HepG2 (cell line): ENCODE data around the gene SSTR5. TPM values are rescaled to one million over a fixed set of nuclear protein-coding genes. Genes with fewer than 3 reads are reported as not detected.

Source experiments
- CENPBD1 ChIP-seq: sonication (generic); formaldehyde crosslinking; IDR thresholded peaks from 2 replicates; pipeline ENCODE4 v1.8.0; 2022; ENCODE audit warnings: missing genetic modification reagents, low read depth, mild to moderate bottlenecking, borderline replicate concordance
- KIAA2018 ChIP-seq: sonication (generic); formaldehyde crosslinking; IDR thresholded peaks from 2 replicates; pipeline ENCODE4 v1.5.0; 2020; ENCODE audit warnings: mild to moderate bottlenecking, missing genetic modification reagents, borderline replicate concordance
- NFATC3 ChIP-seq: sonication (generic); formaldehyde crosslinking; IDR thresholded peaks from 2 replicates; pipeline ENCODE4 v1.5.1; 2020; ENCODE audit warnings: mild to moderate bottlenecking, missing genetic modification reagents
- THRA ChIP-seq: sonication (generic); formaldehyde crosslinking; IDR thresholded peaks from 2 replicates; pipeline ENCODE4 v1.4.0; 2020; ENCODE audit warnings: missing genetic modification reagents, borderline replicate concordance
- ZBTB4 ChIP-seq: sonication (generic); formaldehyde crosslinking; IDR thresholded peaks from 2 replicates; pipeline ENCODE4 v1.4.0; 2020; ENCODE audit warnings: missing genetic modification reagents, mild to moderate bottlenecking, borderline replicate concordance
- ZMYM4 ChIP-seq: sonication (generic); formaldehyde crosslinking; IDR thresholded peaks from 2 replicates; pipeline ENCODE4 v1.8.1; 2023; ENCODE audit warnings: mild to moderate bottlenecking, missing genetic modification reagents
- ZNF276 ChIP-seq: sonication (generic); formaldehyde crosslinking; IDR thresholded peaks from 2 replicates; pipeline ENCODE4 v1.4.0; 2020; ENCODE audit warnings: mild to moderate bottlenecking, low read depth, missing genetic modification reagents
- ZNF576 ChIP-seq: sonication (generic); formaldehyde crosslinking; IDR thresholded peaks from 2 replicates; pipeline ENCODE4 v1.4.0; 2020; ENCODE audit warnings: mild to moderate bottlenecking, missing genetic modification reagents
- ZNF619 ChIP-seq: sonication (generic); formaldehyde crosslinking; IDR thresholded peaks from 2 replicates; pipeline ENCODE4 v1.4.0; 2020; ENCODE audit warnings: mild to moderate bottlenecking, missing genetic modification reagents
- ZNF644 ChIP-seq: IDR thresholded peaks from 2 replicates; pipeline ENCODE4 v1.6.1; 2016; ENCODE audit warnings: low read depth
- ZNF781 ChIP-seq: sonication (generic); formaldehyde crosslinking; IDR thresholded peaks from 2 replicates; pipeline ENCODE4 v1.5.1; 2020; ENCODE audit warnings: borderline replicate concordance, mild to moderate bottlenecking, missing genetic modification reagents; ENCODE audit errors: not compliant biosample characterization
- polyA plus RNA-seq, 8 experiments: library from polyadenylated mRNA; depleted of rRNA in 3 of 8; stranded (reverse) in 7 of 8; unstranded in 1 of 8; fragments of >200 nt; fragmentation: Illumina TruSeq in 4 of 8; extraction: Trizol in 4 of 8; gene quantifications; 2 replicates each; pipeline versions ENCODE4 v1.2.1 to v1.2.3, GENCODE V29; 2011 to 2016; ENCODE audit warnings: low read depth in 4 of 8, missing spikeins in 1 of 8, mixed read lengths in 1 of 8; ENCODE audit not compliant: insufficient read depth in 1 of 8
- total RNA-seq, 5 experiments: library from RNA; depleted of rRNA; stranded (reverse); fragments of >200 nt; fragmentation: Illumina TruSeq; extraction: Trizol; gene quantifications; 2 replicates each; pipeline ENCODE4 v1.2.3, GENCODE V29; 2016; ENCODE audit warnings: low read depth in 1 of 5

The SSTR5 gene
- total and polyA plus RNA-seq, 2 of the 13 experiments (the other 11 are each of a cell fraction or from before 2014, with no cell fraction given): 0.20 to 0.49 TPM

GRCh38 chr16:1089822-1090619 lies 17.5 kb downstream of the SSTR5 start (continued):
- no peak for TF ChIP-seq ZNF276 (CRISPR knock-in tag)
- peak; percentile 59; the same call in 1 of the 2 replicates for TF ChIP-seq ZNF619 (CRISPR knock-in tag)
- peak; percentile 25 for TF ChIP-seq ZNF781 (CRISPR knock-in tag)
- 0 out of 2 replicates have a peak, but pooled peaks have one; percentile 27 for TF ChIP-seq ZMYM4 (CRISPR knock-in tag)
- no peak; the same call in 1 of the 2 replicates for TF ChIP-seq THRA (CRISPR knock-in tag)
- TF ChIP-seq ZNF576 (CRISPR knock-in tag): no peak
- no peak for TF ChIP-seq CENPBD1
- no peak for TF ChIP-seq ZBTB4 (CRISPR knock-in tag)
- no peak for TF ChIP-seq KIAA2018
- no peak for TF ChIP-seq ZNF644 (CRISPR knock-in tag)
- no peak for TF ChIP-seq NFATC3 (CRISPR knock-in tag)
